Stimulated activated naive B cell treated with anti-CD40 and anti-IgM and Interleukin-4, amounts not matched to agents 10 μg/mL and 1 μg/mL and 100 μg/mL, for 72 hours (primary cell): Measurements from ENCODE around the gene OBSCN.
A peak's percentile ranks its signal among the peaks of the same experiment; 100 is the strongest.
"Not testable (repeated sequence)": the region's sequence is repeated elsewhere in the genome, so short reads cannot be mapped to it uniquely, and the experiment has no call there.

Experiments
- ATAC-seq, 2 donors: fragments of 150-1000 bp; cut with Tn5 transposase; replicated peaks; 2 replicates each; pipeline ENCODE4 v1.10.0; 2021; ENCODE audit warnings: moderate library complexity in 1 of 2
- DNase-seq: peaks from one replicate; pipeline ENCODE4 v3.0.0; 2021
- H3K27ac Mint-ChIP-seq: one replicate; pipeline ENCODE4 v1.8.0; 2022; ENCODE audit warnings: mild to moderate bottlenecking, mixed read lengths
- H3K27me3 Mint-ChIP-seq, 2 donors: one replicate each; pipeline ENCODE4 v1.8.0; 2022; ENCODE audit warnings: mixed read lengths in 2 of 2
- H3K36me3 Mint-ChIP-seq, 2 donors: one replicate each; pipeline ENCODE4 v1.8.0; 2022; ENCODE audit warnings: mixed read lengths in 2 of 2, mild to moderate bottlenecking in 1 of 2
- H3K4me1 Mint-ChIP-seq, 2 donors: one replicate each; pipeline ENCODE4 v1.8.0; 2022; ENCODE audit warnings: mixed read lengths in 2 of 2, mild to moderate bottlenecking in 1 of 2
- H3K4me3 Mint-ChIP-seq, 2 donors: one replicate each; pipeline ENCODE4 v1.8.0; 2022; ENCODE audit warnings: mild to moderate bottlenecking in 2 of 2, mixed read lengths in 2 of 2, moderate library complexity in 1 of 2
- H3K9me3 Mint-ChIP-seq, 2 donors: one replicate each; pipeline ENCODE4 v1.8.0; 2022; ENCODE audit warnings: mixed read lengths in 2 of 2, mild to moderate bottlenecking in 1 of 2

OBSCN gene

GRCh38 chr1:228252476-228252875, 44.6 kb downstream of the OBSCN start:
- H3K27me3 Mint-ChIP-seq, H3K9me3 Mint-ChIP-seq, DNase-seq, ATAC-seq, H3K4me3 Mint-ChIP-seq, H3K4me1 Mint-ChIP-seq, H3K27ac Mint-ChIP-seq: not testable (repeated sequence)
- peaks cover 16 to 46% of the 10 kb centered on the region in 2 donors for H3K36me3 Mint-ChIP-seq

- Mint-ChIP-seq H3K27ac (no peak overlapping the region), H3K4me1 (no peaks in the 10 kb centered on the region), H3K36me3 (peaks cover 10 to 47% of the 10 kb centered on the region in 2 donors), H3K4me3 (no peak overlapping the region), H3K9me3 (peaks cover 0 to 2% of the 10 kb centered on the region in 2 donors), H3K27me3 (no peaks in the 10 kb centered on the region)
- no peak for DNase-seq
- no peak for ATAC-seq
Observed at GRCh38 chr1:228256626-228257375, 49.0 kb downstream of the OBSCN start.

GRCh38 chr1:228258486-228258885, 50.6 kb downstream of the OBSCN start:
- H3K27me3 Mint-ChIP-seq = no peaks in the 10 kb centered on the region
- no peak overlapping the region for H3K27ac Mint-ChIP-seq
- no peaks in the 10 kb centered on the region for H3K4me1 Mint-ChIP-seq

GRCh38 chr1:228259368-228259894, 51.6 kb downstream of the OBSCN start:
- Mint-ChIP-seq H3K27me3 (no peaks in the 10 kb centered on the region), H3K4me1 (no peaks in the 10 kb centered on the region), H3K4me3 (no peak overlapping the region), H3K9me3 (peaks cover 0 to 2% of the 10 kb centered on the region in 2 donors), H3K36me3 (peaks cover 10 to 40% of the 10 kb centered on the region in 2 donors), H3K27ac (no peak overlapping the region)
- ATAC-seq = no peak
- DNase-seq = no peak

More at GRCh38 chr1:228258486-228258885, 50.6 kb downstream of the OBSCN start:
- H3K9me3 Mint-ChIP-seq = peaks cover 0 to 2% of the 10 kb centered on the region in 2 donors
- DNase-seq (no peak), ATAC-seq (no peak)
- H3K36me3 Mint-ChIP-seq = peaks cover 7 to 40% of the 10 kb centered on the region in 2 donors
- H3K4me3 Mint-ChIP-seq = no peak overlapping the region

- Mint-ChIP-seq H3K36me3 (peaks cover 10 to 40% of the 10 kb centered on the region in 2 donors), H3K4me1 (no peaks in the 10 kb centered on the region), H3K27ac (no peak overlapping the region), H3K4me3 (no peak overlapping the region), H3K9me3 (peaks cover 0 to 2% of the 10 kb centered on the region in 2 donors), H3K27me3 (no peaks in the 10 kb centered on the region)
- DNase-seq = no peak
- ATAC-seq = no peak
Observed at GRCh38 chr1:228259951-228260350, 52.1 kb downstream of the OBSCN start.

GRCh38 chr1:228261706-228262105, 53.9 kb downstream of the OBSCN start:
- no peaks in the 10 kb centered on the region for H3K4me1 Mint-ChIP-seq
- ATAC-seq (no peak), DNase-seq (no peak)
- H3K9me3 Mint-ChIP-seq = peaks cover 0 to 2% of the 10 kb centered on the region in 2 donors
- H3K4me3 Mint-ChIP-seq = no peak overlapping the region
- no peak overlapping the region for H3K27ac Mint-ChIP-seq
- peaks cover 10 to 27% of the 10 kb centered on the region in 2 donors for H3K36me3 Mint-ChIP-seq
- H3K27me3 Mint-ChIP-seq = no peaks in the 10 kb centered on the region

- no peak for ATAC-seq
Observed at GRCh38 chr1:228262475-228262874, 54.6 kb downstream of the OBSCN start.

GRCh38 chr1:228263636-228264035, 55.8 kb downstream of the OBSCN start:
- no peaks in the 10 kb centered on the region for H3K4me1 Mint-ChIP-seq
- H3K4me3 Mint-ChIP-seq = no peak overlapping the region
- H3K9me3 Mint-ChIP-seq = peaks cover 0 to 2% of the 10 kb centered on the region in 2 donors
- DNase-seq (no peak), ATAC-seq (no peak)
- H3K27me3 Mint-ChIP-seq = no peaks in the 10 kb centered on the region
- peaks cover 6 to 15% of the 10 kb centered on the region in 2 donors for H3K36me3 Mint-ChIP-seq
- no peak overlapping the region for H3K27ac Mint-ChIP-seq

More at GRCh38 chr1:228262475-228262874, 54.6 kb downstream of the OBSCN start:
- H3K27ac Mint-ChIP-seq = no peak overlapping the region
- H3K4me1 Mint-ChIP-seq = no peaks in the 10 kb centered on the region
- DNase-seq = no peak
- H3K9me3 Mint-ChIP-seq = peaks cover 0 to 2% of the 10 kb centered on the region in 2 donors
- H3K36me3 Mint-ChIP-seq = peaks cover 6 to 23% of the 10 kb centered on the region in 2 donors
- no peaks in the 10 kb centered on the region for H3K27me3 Mint-ChIP-seq
- no peak overlapping the region for H3K4me3 Mint-ChIP-seq

- Mint-ChIP-seq H3K36me3 (peaks cover 6 to 14% of the 10 kb centered on the region in 2 donors), H3K4me1 (no peaks in the 10 kb centered on the region), H3K9me3 (peaks cover 0 to 2% of the 10 kb centered on the region in 2 donors), H3K27me3 (no peaks in the 10 kb centered on the region), H3K27ac (no peak overlapping the region), H3K4me3 (no peak overlapping the region)
- ATAC-seq = no peak
- no peak for DNase-seq
Observed at GRCh38 chr1:228264090-228264829, 56.4 kb downstream of the OBSCN start.

GRCh38 chr1:228265167-228265566, 57.3 kb downstream of the OBSCN start:
- Mint-ChIP-seq H3K36me3 (peaks cover 6 to 7% of the 10 kb centered on the region in 2 donors), H3K4me3 (no peak overlapping the region), H3K27ac (no peak overlapping the region), H3K4me1 (no peaks in the 10 kb centered on the region), H3K27me3 (no peaks in the 10 kb centered on the region), H3K9me3 (peaks cover 0 to 2% of the 10 kb centered on the region in 2 donors)
- DNase-seq (no peak), ATAC-seq (no peak)

GRCh38 chr1:228267962-228268880, 60.4 kb downstream of the OBSCN start:
- no peaks in the 10 kb centered on the region for H3K9me3 Mint-ChIP-seq
- peaks cover 2 to 3% of the 10 kb centered on the region in 2 donors for H3K36me3 Mint-ChIP-seq
- DNase-seq = no peak
- H3K27ac Mint-ChIP-seq = no peak overlapping the region
- no peak for ATAC-seq
- H3K4me3 Mint-ChIP-seq = no peak overlapping the region
- H3K27me3 Mint-ChIP-seq = no peaks in the 10 kb centered on the region
- peaks cover 0 to 3% of the 10 kb centered on the region in 2 donors for H3K4me1 Mint-ChIP-seq

- ATAC-seq = no peak
- Mint-ChIP-seq H3K9me3 (no peaks in the 10 kb centered on the region), H3K36me3 (peaks cover 2 to 5% of the 10 kb centered on the region in 2 donors), H3K27me3 (no peaks in the 10 kb centered on the region), H3K27ac (no peak overlapping the region), H3K4me1 (peaks cover 0 to 3% of the 10 kb centered on the region in 2 donors), H3K4me3 (no peak overlapping the region)
- no peak for DNase-seq
Observed at GRCh38 chr1:228268881-228269265, 61.0 kb downstream of the OBSCN start.

- not testable (repeated sequence) for H3K4me3 Mint-ChIP-seq, DNase-seq, H3K4me1 Mint-ChIP-seq, H3K36me3 Mint-ChIP-seq, H3K27ac Mint-ChIP-seq, H3K9me3 Mint-ChIP-seq, H3K27me3 Mint-ChIP-seq
- ATAC-seq = peak in 1 of 2 donors; percentile 55
Observed at GRCh38 chr1:228269431-228269830, 61.6 kb downstream of the OBSCN start.

- H3K36me3 Mint-ChIP-seq = peaks cover 0 to 5% of the 10 kb centered on the region in 2 donors
- H3K27me3 Mint-ChIP-seq = no peaks in the 10 kb centered on the region
- no peak overlapping the region for H3K4me3 Mint-ChIP-seq
- DNase-seq = no peak
- no peaks in the 10 kb centered on the region for H3K9me3 Mint-ChIP-seq
- no peak for ATAC-seq
- H3K4me1 Mint-ChIP-seq = peaks cover 5% of the 10 kb centered on the region in 2 donors
- H3K27ac Mint-ChIP-seq = no peak overlapping the region
Observed at GRCh38 chr1:228270032-228270431, 62.2 kb downstream of the OBSCN start.
